ENCODE data around the gene EGFL7. TPM values are rescaled to one million over a fixed set of nuclear protein-coding genes. Genes with fewer than 3 reads are reported as not detected.

The EGFL7 gene
- total RNA-seq, 1 donor from 2014 or later, result 16.3 TPM

GRCh38 chr9:136676297-136676794 is 13.6 kb downstream of the EGFL7 start:
- H3K27ac Mint-ChIP-seq, result no peak overlapping the region
- TF ChIP-seq CTCF (IDR thresholded peaks at IDR 0.05; ENCODE audit: unreplicated experiment), result no peak
- H3K27me3 Mint-ChIP-seq, result no peaks in the 10 kb centered on the region
- no peak overlapping the region for H3K4me3 Mint-ChIP-seq (ENCODE audit: low read depth)
- H3K4me1 Mint-ChIP-seq (ENCODE audit: low read depth), result peaks cover 4% of the 10 kb centered on the region
- no peaks in the 10 kb centered on the region for H3K9me3 Mint-ChIP-seq (ENCODE audit: low read depth)
- peaks cover 3% of the 10 kb centered on the region for H3K36me3 Mint-ChIP-seq (ENCODE audit: insufficient read depth)
- DNase-seq (ENCODE audit: low spot score, unreplicated experiment), result no peak

GRCh38 chr9:136676920-136677686 is 14.4 kb downstream of the EGFL7 start:
- Mint-ChIP-seq H3K4me3 (ENCODE audit: low read depth) (no peak overlapping the region), H3K9me3 (ENCODE audit: low read depth) (no peaks in the 10 kb centered on the region), H3K27ac (peak overlapping the region; percentile 59), H3K4me1 (ENCODE audit: low read depth) (peaks cover 4% of the 10 kb centered on the region), H3K27me3 (no peaks in the 10 kb centered on the region), H3K36me3 (ENCODE audit: insufficient read depth) (peaks cover 3% of the 10 kb centered on the region)
- DNase-seq (ENCODE audit: low spot score, unreplicated experiment), result no peak
- no peak for TF ChIP-seq CTCF (IDR thresholded peaks at IDR 0.05; ENCODE audit: unreplicated experiment)

GRCh38 chr9:136678034-136678433 is 15.3 kb downstream of the EGFL7 start:
- no peak for TF ChIP-seq CTCF (IDR thresholded peaks at IDR 0.05; ENCODE audit: unreplicated experiment)
- no peak for DNase-seq (ENCODE audit: low spot score, unreplicated experiment)
- Mint-ChIP-seq H3K27ac (no peak overlapping the region), H3K4me3 (ENCODE audit: low read depth) (no peak overlapping the region), H3K9me3 (ENCODE audit: low read depth) (no peaks in the 10 kb centered on the region), H3K4me1 (ENCODE audit: low read depth) (peaks cover 4% of the 10 kb centered on the region), H3K36me3 (ENCODE audit: insufficient read depth) (peaks cover 3% of the 10 kb centered on the region), H3K27me3 (no peaks in the 10 kb centered on the region)

- Mint-ChIP-seq H3K27me3 (no peaks in the 10 kb centered on the region), H3K9me3 (ENCODE audit: low read depth) (no peaks in the 10 kb centered on the region), H3K27ac (no peak overlapping the region), H3K4me1 (ENCODE audit: low read depth) (peaks cover 4% of the 10 kb centered on the region), H3K4me3 (ENCODE audit: low read depth) (no peak overlapping the region), H3K36me3 (ENCODE audit: insufficient read depth) (peaks cover 3% of the 10 kb centered on the region)
- no peak for TF ChIP-seq CTCF (IDR thresholded peaks at IDR 0.05; ENCODE audit: unreplicated experiment)
- DNase-seq (ENCODE audit: low spot score, unreplicated experiment), result no peak
Observed at GRCh38 chr9:136678624-136679023, 15.9 kb downstream of the EGFL7 start.

GRCh38 chr9:136679431-136679941 is 16.8 kb downstream of the EGFL7 start:
- no peak for TF ChIP-seq CTCF (IDR thresholded peaks at IDR 0.05; ENCODE audit: unreplicated experiment)
- DNase-seq (ENCODE audit: low spot score, unreplicated experiment), result no peak
- Mint-ChIP-seq H3K27ac (no peak overlapping the region), H3K4me1 (ENCODE audit: low read depth) (peaks cover 4% of the 10 kb centered on the region), H3K4me3 (ENCODE audit: low read depth) (no peak overlapping the region), H3K9me3 (ENCODE audit: low read depth) (no peaks in the 10 kb centered on the region), H3K27me3 (no peaks in the 10 kb centered on the region), H3K36me3 (ENCODE audit: insufficient read depth) (peaks cover 3% of the 10 kb centered on the region)
